ENCODE results near the gene TPD52L1.

The TPD52L1 gene

DNA sequence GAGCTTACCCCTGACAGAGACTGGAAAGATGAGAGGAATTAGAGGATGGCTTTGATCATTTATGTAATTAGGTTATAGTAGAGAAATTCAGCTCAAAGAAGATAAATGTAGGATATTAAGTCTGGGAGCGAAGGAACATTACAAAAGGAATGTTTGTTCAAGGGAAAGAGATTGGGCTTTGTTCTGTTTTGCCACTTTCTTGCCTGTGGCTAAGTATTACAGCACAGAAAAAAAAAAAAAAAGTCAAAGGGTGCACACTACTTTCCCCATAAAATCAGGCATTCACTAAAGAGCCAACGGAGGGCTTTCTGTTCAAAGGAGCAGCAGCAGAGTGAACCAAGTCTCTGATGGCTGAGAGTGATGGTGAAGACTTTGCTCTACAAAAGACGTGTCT lies 153.2 kb downstream of the TPD52L1 start:
- no peaks in the 10 kb centered on the region for H3K9me3 ChIP-seq (ENCODE audit: control insufficient read depth in 1 of 2, low read length in 2 of 2)
- H3K4me1 ChIP-seq (ENCODE audit: control insufficient read depth in 1 of 2, insufficient read depth in 2 of 2, low read length in 2 of 2): peaks cover 6 to 8% of the 10 kb centered on the region in 2 donors
- no peak overlapping the region for H3K27ac ChIP-seq (ENCODE audit: low read depth, low read length)
- H3K27me3 ChIP-seq (ENCODE audit: control insufficient read depth in 1 of 2, insufficient read depth in 2 of 2, low read length in 2 of 2): no peaks in the 10 kb centered on the region
- H3K36me3 ChIP-seq (ENCODE audit: control insufficient read depth in 1 of 2, insufficient read depth in 2 of 2, low read length in 2 of 2): no peaks in the 10 kb centered on the region
- no peak overlapping the region for H3K4me3 ChIP-seq (ENCODE audit: low read depth in 1 of 2, low read length in 2 of 2)
- H3K9ac ChIP-seq (ENCODE audit: low read depth in 1 of 2, low read length in 2 of 2): no peak overlapping the region

DNA sequence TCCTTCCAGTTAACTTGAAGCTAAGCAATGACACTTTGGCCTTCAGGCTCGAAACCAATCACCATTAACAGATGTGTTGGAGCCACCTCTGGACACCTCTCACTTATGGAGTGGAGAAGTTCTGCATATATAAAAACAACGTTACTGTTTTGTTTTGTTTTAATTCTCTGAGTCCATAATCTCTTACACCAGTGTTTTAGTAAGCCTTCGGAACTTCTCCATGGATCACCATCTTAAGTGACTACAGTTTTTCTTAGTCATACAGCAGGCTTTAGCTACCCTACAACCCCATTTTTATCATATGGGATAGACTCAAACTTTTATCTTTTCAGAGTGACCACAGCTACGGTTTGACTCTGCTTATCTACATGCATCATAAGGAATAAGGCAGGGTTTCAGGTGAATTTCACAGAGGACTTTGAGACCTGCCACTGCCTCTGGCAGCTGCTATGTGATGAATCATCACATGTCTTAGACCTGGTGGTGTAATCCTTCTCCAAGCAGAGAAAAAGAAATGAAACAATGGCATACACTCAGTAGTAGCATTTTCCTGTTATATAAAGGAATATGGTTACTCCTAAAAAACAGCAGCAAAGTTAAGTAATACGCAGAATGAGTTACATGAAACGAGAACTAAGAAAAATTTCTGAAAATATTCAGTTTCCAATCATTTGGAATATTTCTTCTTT lies 153.7 kb downstream of the TPD52L1 start:
- H3K4me1 ChIP-seq (ENCODE audit: control insufficient read depth in 1 of 2, insufficient read depth in 2 of 2, low read length in 2 of 2): peaks cover 6 to 8% of the 10 kb centered on the region in 2 donors
- no peak overlapping the region for H3K4me3 ChIP-seq (ENCODE audit: low read depth in 1 of 2, low read length in 2 of 2)
- no peaks in the 10 kb centered on the region for H3K27me3 ChIP-seq (ENCODE audit: control insufficient read depth in 1 of 2, insufficient read depth in 2 of 2, low read length in 2 of 2)
- no peaks in the 10 kb centered on the region for H3K9me3 ChIP-seq (ENCODE audit: control insufficient read depth in 1 of 2, low read length in 2 of 2)
- no peaks in the 10 kb centered on the region for H3K36me3 ChIP-seq (ENCODE audit: control insufficient read depth in 1 of 2, insufficient read depth in 2 of 2, low read length in 2 of 2)
- H3K27ac ChIP-seq (ENCODE audit: low read depth, low read length): no peak overlapping the region
- no peak overlapping the region for H3K9ac ChIP-seq (ENCODE audit: low read depth in 1 of 2, low read length in 2 of 2)

- Histone ChIP-seq H3K27ac (ENCODE audit: low read depth, low read length) (no peak overlapping the region), H3K27me3 (ENCODE audit: control insufficient read depth in 1 of 2, insufficient read depth in 2 of 2, low read length in 2 of 2) (no peaks in the 10 kb centered on the region), H3K4me1 (ENCODE audit: control insufficient read depth in 1 of 2, insufficient read depth in 2 of 2, low read length in 2 of 2) (peaks cover 6 to 8% of the 10 kb centered on the region in 2 donors), H3K9me3 (ENCODE audit: control insufficient read depth in 1 of 2, low read length in 2 of 2) (no peaks in the 10 kb centered on the region), H3K36me3 (ENCODE audit: control insufficient read depth in 1 of 2, insufficient read depth in 2 of 2, low read length in 2 of 2) (no peaks in the 10 kb centered on the region), H3K9ac (ENCODE audit: low read depth in 1 of 2, low read length in 2 of 2) (no peak overlapping the region), H3K4me3 (ENCODE audit: low read depth in 1 of 2, low read length in 2 of 2) (no peak overlapping the region)
Observed at GRCh38 chr6:125307964-125308615, 154.5 kb downstream of the TPD52L1 start.

DNA sequence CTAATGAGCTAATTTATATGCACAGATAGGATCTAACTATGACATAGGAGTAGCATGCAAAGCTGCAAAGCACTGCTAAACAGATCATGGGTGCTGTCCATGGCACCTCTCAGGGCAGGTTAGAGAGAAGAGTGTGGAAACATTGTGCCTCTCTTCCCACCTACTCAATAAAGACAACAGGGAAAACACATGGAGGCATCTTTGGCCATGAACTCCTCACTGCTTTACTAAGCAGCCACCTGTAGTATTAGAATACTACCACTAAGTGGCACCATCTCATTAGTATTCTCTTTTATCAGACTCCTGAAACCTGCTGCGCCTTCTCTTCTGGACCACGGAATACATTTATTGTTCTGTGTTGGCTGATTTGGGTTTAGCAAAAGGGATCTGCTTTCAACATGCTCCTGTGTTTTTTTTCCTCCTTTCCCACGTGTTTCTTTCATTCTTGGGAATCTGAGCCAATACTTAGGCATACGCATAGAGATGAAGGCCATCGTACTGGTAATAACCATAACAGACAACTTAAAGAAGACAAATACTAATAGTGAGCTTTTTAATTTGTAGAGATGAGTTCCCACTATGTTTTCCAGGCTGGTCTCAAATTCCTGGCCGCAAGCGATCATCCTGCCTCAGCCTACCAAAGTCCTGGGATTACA lies 157.5 kb downstream of the TPD52L1 start:
- Histone ChIP-seq H3K4me3 (ENCODE audit: low read depth in 1 of 2, low read length in 2 of 2) (no peak overlapping the region), H3K27me3 (ENCODE audit: control insufficient read depth in 1 of 2, insufficient read depth in 2 of 2, low read length in 2 of 2) (no peaks in the 10 kb centered on the region), H3K27ac (ENCODE audit: low read depth, low read length) (no peak overlapping the region), H3K36me3 (ENCODE audit: control insufficient read depth in 1 of 2, insufficient read depth in 2 of 2, low read length in 2 of 2) (no peaks in the 10 kb centered on the region), H3K4me1 (ENCODE audit: control insufficient read depth in 1 of 2, insufficient read depth in 2 of 2, low read length in 2 of 2) (peaks cover 6 to 8% of the 10 kb centered on the region in 2 donors), H3K9ac (ENCODE audit: low read depth in 1 of 2, low read length in 2 of 2) (no peak overlapping the region), H3K9me3 (ENCODE audit: control insufficient read depth in 1 of 2, low read length in 2 of 2) (no peaks in the 10 kb centered on the region)

DNA sequence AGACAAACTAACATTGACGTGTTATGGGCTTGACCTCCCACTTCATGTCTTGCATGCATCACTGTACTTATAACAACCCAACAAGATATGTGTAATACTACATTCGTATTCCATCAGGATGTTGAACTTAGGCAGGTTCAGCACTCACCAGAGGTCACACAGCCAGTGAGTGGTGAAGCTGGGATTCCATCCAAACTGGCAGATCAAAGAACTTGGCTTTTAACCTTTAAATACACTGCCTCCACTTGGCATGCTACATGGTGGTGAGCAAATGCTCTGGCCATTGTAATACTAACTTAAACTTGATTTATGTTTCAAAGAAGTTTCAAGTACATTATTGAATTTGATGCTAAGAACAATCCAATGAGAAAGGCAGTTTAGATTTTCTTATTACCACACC lies 158.9 kb downstream of the TPD52L1 start:
- H3K27me3 ChIP-seq (ENCODE audit: control insufficient read depth in 1 of 2, insufficient read depth in 2 of 2, low read length in 2 of 2): no peaks in the 10 kb centered on the region
- no peak overlapping the region for H3K4me3 ChIP-seq (ENCODE audit: low read depth in 1 of 2, low read length in 2 of 2)
- H3K27ac ChIP-seq (ENCODE audit: low read depth, low read length): no peak overlapping the region
- H3K9ac ChIP-seq (ENCODE audit: low read depth in 1 of 2, low read length in 2 of 2): no peak overlapping the region
- peaks cover 2 to 6% of the 10 kb centered on the region in 2 donors for H3K4me1 ChIP-seq (ENCODE audit: control insufficient read depth in 1 of 2, insufficient read depth in 2 of 2, low read length in 2 of 2)
- H3K36me3 ChIP-seq (ENCODE audit: control insufficient read depth in 1 of 2, insufficient read depth in 2 of 2, low read length in 2 of 2): no peaks in the 10 kb centered on the region
- H3K9me3 ChIP-seq (ENCODE audit: control insufficient read depth in 1 of 2, low read length in 2 of 2): no peaks in the 10 kb centered on the region

DNA sequence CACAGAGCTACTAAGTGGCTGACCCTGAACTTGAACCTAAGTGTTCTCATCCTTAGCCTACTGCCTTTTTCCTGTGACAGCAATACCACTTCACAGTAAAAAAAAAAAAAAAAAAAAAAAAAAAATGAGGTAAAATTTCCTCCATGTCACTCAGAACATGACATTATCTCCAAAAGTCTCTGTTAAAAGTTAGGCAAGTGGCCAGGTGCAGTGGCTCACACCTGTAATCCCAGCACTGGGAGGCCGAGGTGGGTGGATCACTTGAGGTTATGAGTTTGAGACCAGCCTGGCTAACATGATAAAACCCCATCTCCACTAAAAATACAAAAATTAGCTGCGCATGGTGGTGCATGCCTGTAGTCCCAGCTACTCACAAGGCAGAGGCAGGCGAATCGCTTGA lies 159.4 kb downstream of the TPD52L1 start:
- no peak overlapping the region for H3K4me3 ChIP-seq (ENCODE audit: low read depth in 1 of 2, low read length in 2 of 2)
- H3K27ac ChIP-seq (ENCODE audit: low read depth, low read length): no peak overlapping the region
- no peaks in the 10 kb centered on the region for H3K9me3 ChIP-seq (ENCODE audit: control insufficient read depth in 1 of 2, low read length in 2 of 2)
- H3K27me3 ChIP-seq (ENCODE audit: control insufficient read depth in 1 of 2, insufficient read depth in 2 of 2, low read length in 2 of 2): no peaks in the 10 kb centered on the region
- H3K36me3 ChIP-seq (ENCODE audit: control insufficient read depth in 1 of 2, insufficient read depth in 2 of 2, low read length in 2 of 2): no peaks in the 10 kb centered on the region
- H3K4me1 ChIP-seq (ENCODE audit: control insufficient read depth in 1 of 2, insufficient read depth in 2 of 2, low read length in 2 of 2): peaks cover 0 to under 1% of the 10 kb centered on the region in 2 donors
- H3K9ac ChIP-seq (ENCODE audit: low read depth in 1 of 2, low read length in 2 of 2): no peak overlapping the region

All from duodenal mucosa (tissue), 2 donors.